Brain microvascular endothelial cell (primary cell): ENCODE results near the gene TMEM203.

ENCODE experiments used
- DNase-seq: peaks from one replicate; pipeline ENCODE4 v3.0.0-alpha.2; 2020
- H3K27ac ChIP-seq: fragments of 250-450 bp; sonication (Bioruptor Pico); 2 replicates; pipeline ENCODE4 v1.5.1; 2020; ENCODE audit warnings: mild to moderate bottlenecking, moderate library complexity
- H3K27me3 ChIP-seq: fragments of 250-450 bp; sonication (Bioruptor Pico); replicated peaks from 2 replicates; pipeline ENCODE4 v1.5.1; 2020; ENCODE audit warnings: mild to moderate bottlenecking
- H3K36me3 ChIP-seq: fragments of 250-450 bp; sonication (Bioruptor Pico); replicated peaks from 2 replicates; pipeline ENCODE4 v1.5.1; 2020; ENCODE audit warnings: mild to moderate bottlenecking
- H3K4me3 ChIP-seq: 2 replicates; pipeline ENCODE4 v1.5.1; 2011; ENCODE audit warnings: low read depth, mild to moderate bottlenecking, control low read depth, low read length, moderate library complexity
- in situ Hi-C: cut with HindIII; loops from 2 replicates; pipeline ENCODE4 v1.10.0; 2017; ENCODE audit warnings: low sequenced_read_pairs, low pct_ligation_motif_present
- TF ChIP-seq, protein P1 (sequence below): IDR thresholded peaks from 2 replicates; pipeline ENCODE4 v1.5.1; 2011; ENCODE audit warnings: low read depth, mild to moderate bottlenecking, moderate library complexity, low read length, control low read depth, inconsistent platforms; ENCODE audit errors: missing control alignments

Gene TMEM203

GRCh38 chr9:137236936-137237421 lies 31.5 kb upstream of the TMEM203 start:
- DNase-seq, result no peak
- TF ChIP-seq, protein P1, sequence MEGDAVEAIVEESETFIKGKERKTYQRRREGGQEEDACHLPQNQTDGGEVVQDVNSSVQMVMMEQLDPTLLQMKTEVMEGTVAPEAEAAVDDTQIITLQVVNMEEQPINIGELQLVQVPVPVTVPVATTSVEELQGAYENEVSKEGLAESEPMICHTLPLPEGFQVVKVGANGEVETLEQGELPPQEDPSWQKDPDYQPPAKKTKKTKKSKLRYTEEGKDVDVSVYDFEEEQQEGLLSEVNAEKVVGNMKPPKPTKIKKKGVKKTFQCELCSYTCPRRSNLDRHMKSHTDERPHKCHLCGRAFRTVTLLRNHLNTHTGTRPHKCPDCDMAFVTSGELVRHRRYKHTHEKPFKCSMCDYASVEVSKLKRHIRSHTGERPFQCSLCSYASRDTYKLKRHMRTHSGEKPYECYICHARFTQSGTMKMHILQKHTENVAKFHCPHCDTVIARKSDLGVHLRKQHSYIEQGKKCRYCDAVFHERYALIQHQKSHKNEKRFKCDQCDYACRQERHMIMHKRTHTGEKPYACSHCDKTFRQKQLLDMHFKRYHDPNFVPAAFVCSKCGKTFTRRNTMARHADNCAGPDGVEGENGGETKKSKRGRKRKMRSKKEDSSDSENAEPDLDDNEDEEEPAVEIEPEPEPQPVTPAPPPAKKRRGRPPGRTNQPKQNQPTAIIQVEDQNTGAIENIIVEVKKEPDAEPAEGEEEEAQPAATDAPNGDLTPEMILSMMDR, result no peak
- Histone ChIP-seq H3K36me3 (peaks cover 5% of the 10 kb centered on the region), H3K27me3 (no peaks in the 10 kb centered on the region), H3K4me3 (no peak overlapping the region), H3K27ac (no peak overlapping the region)
- in situ Hi-C loops, result no loop called here

DNA sequence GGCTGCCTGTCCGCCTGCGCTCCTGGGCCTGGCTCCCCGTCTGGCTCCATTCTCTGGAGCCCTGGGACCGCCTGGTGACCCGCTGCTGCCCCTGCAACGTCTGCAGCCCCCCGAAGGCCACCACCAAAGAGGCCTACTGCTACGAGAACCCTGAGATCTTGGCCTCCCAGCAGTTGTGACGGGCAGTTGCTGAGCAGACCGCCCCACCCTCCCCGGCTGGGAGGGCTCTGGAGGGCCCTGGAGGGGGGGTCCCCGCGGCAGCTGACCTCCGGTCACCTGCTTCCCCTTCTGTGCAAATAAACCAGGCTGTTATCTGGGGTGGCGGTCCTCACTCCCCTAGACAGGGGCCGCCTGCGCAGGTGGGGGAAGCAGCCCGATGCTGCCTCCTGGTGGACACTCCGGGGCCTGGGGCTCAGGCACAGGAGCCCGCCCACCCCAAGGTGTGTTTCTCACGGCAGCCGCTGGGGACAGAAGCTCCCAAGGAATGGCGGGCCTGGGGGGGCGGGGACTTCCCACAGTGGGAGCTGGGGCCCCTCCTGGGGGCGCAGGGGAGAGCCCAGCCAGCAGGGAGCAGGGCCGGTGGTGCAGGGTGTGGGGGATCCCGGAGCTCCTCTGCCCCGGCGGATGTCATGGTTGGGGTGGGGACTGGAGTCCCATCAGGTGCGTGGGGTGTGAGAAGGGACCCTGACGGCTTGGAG lies 30.9 kb upstream of the TMEM203 start:
- H3K27ac ChIP-seq, result no peak overlapping the region
- in situ Hi-C loops, result no loop called here

GRCh38 chr9:137235424-137236237 lies 30.2 kb upstream of the TMEM203 start:
- no peak overlapping the region for H3K4me3 ChIP-seq
- H3K36me3 ChIP-seq, result no peaks in the 10 kb centered on the region
- TF ChIP-seq, protein P1, result no peak
- DNase-seq, result no peak
- in situ Hi-C loops, result no loop called here
- H3K27ac ChIP-seq, result no peak overlapping the region
- H3K27me3 ChIP-seq, result no peaks in the 10 kb centered on the region

More for the DNA sequence above, 30.9 kb upstream of the TMEM203 start:
- peak; percentile 60 for DNase-seq
- TF ChIP-seq, protein P1, result peak; percentile 100
- H3K4me3 ChIP-seq, result no peak overlapping the region
- H3K27me3 ChIP-seq, result no peaks in the 10 kb centered on the region
- H3K36me3 ChIP-seq, result no peaks in the 10 kb centered on the region

DNA sequence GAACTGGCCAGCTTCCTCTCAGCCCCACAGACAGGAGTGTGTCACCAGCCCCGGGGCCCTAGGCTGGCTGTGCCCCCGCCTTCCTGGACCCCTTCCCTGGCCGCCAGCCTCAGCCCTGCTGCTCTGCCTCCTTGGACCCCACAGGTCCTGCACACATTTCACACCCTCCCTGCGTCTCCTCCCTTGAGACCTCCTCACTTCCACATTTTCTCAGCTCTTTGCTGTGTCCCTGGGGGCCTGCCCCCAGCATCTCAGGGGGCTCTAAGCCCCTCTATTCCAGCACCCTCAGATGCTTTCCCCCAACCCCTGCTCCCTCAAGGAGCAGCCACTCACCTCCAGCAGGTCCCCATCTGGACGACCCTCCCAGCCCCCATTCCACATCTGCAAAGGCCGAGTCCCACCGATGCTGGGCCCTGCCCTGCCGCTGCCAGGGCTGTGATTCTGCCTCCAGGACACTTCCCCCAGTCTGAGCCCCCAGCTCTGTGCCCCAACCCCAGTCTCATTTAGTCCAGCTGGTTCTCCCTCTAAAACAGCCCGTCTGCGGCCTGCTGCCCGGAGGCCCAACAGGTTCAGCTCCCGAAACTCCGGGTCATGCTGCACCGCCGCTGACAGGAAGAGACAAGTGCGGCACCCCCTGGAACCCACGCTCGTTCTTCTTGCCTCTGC lies 29.4 kb upstream of the TMEM203 start:
- in situ Hi-C loops, result no loop called here
- TF ChIP-seq, protein P1, result no peak
- no peaks in the 10 kb centered on the region for H3K27me3 ChIP-seq
- no peak overlapping the region for H3K4me3 ChIP-seq
- no peak for DNase-seq
- no peaks in the 10 kb centered on the region for H3K36me3 ChIP-seq
- H3K27ac ChIP-seq, result no peak overlapping the region

DNA sequence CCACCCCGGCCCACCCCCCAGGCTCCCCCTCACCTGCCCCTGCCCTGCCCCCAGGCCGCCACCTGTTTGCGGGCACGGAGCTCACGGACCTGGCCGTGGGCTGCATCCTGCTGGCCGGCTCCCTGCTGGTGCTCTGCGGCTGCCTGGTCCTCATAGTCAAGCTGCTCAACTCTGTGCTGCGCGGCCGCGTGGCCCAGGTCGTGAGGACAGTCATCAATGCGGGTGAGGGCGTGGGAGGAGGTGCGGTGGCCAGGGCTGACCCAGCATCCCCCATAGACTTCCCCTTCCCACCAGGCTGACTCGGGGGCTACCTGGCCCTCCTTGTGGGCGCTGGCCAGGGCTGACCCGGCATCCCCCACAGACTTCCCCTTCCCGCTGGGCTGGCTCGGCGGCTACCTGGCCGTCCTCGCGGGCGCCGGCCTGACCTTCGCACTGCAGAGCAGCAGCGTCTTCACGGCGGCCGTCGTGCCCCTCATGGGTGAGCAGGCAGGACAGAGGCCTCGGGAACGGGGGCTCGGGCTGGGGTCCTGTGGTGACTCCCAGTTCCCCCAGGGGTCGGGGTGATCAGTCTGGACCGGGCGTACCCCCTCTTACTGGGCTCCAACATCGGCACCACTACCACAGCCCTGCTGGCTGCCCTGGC lies 28.7 kb upstream of the TMEM203 start:
- no peak overlapping the region for H3K27ac ChIP-seq
- TF ChIP-seq, protein P1, result no peak
- no peaks in the 10 kb centered on the region for H3K36me3 ChIP-seq
- H3K27me3 ChIP-seq, result no peaks in the 10 kb centered on the region
- in situ Hi-C loops, result no loop called here
- no peak for DNase-seq
- H3K4me3 ChIP-seq, result no peak overlapping the region
